Thyroid gland (tissue), 4 donors: ENCODE data around the gene SAMD4A. TPM values are rescaled to one million over a fixed set of nuclear protein-coding genes. Genes with fewer than 3 reads are reported as not detected.

Source experiments
- DNase-seq, 2 donors: peaks; one replicate each; pipeline ENCODE4 v3.0.0-alpha.2; 2019
- H3K27ac ChIP-seq, 3 donors: fragments of 200-600 bp; sonication (generic); 1 replicate in 2 of 3; 2 replicates in 1 of 3; pipeline ENCODE4 v1.5.1; 2016 to 2019; ENCODE audit warnings: mild to moderate bottlenecking in 1 of 3, moderate library complexity in 1 of 3
- H3K27me3 ChIP-seq: fragments of 200-600 bp; sonication (generic); one replicate; pipeline ENCODE4 v1.5.1; 2019
- H3K36me3 ChIP-seq, 2 donors: fragments of 200-600 bp; sonication (generic); one replicate each; pipeline ENCODE4 v1.5.1; 2016 to 2019
- H3K4me1 ChIP-seq, 2 donors: fragments of 200-600 bp; sonication (generic); one replicate each; pipeline ENCODE4 v1.5.1; 2017 to 2019
- H3K4me3 ChIP-seq, 3 donors: fragments of 200-600 bp; sonication (generic); replicated peaks in 1 of 3; 1 replicate in 2 of 3; 2 replicates in 1 of 3; pipeline ENCODE4 v1.5.1; 2016; ENCODE audit warnings: mild to moderate bottlenecking in 1 of 3
- H3K9me3 ChIP-seq: fragments of 200-600 bp; sonication (generic); one replicate; pipeline ENCODE4 v1.5.1; 2017
- CTCF ChIP-seq, 6 experiments: fragments of 200-600 bp in 3 of 6; fragments of 450-650 bp in 3 of 6; sonication (generic) in 3 of 6; IDR thresholded peaks; one replicate each; pipeline ENCODE4 v1.5.1; 2016 to 2019; ENCODE audit warnings: antibody characterized with exemption in 6 of 6, mild to moderate bottlenecking in 2 of 6, inconsistent platforms in 1 of 6, moderate library complexity in 1 of 6
- POLR2A ChIP-seq, 2 donors: fragments of 450-650 bp; IDR thresholded peaks; one replicate each; pipeline ENCODE4 v1.6.1; 2017; ENCODE audit warnings: antibody characterized with exemption in 2 of 2, mild to moderate bottlenecking in 2 of 2, moderate library complexity in 1 of 2
- WGBS, 2 donors: methylation state at CpG; one replicate each; pipeline ENCODE4 v1.1.5; 2017; 5-methylcytosine and 5-hydroxymethylcytosine counted together
- intact Hi-C: fragments of 100-400 bp; cut with DNase I; formaldehyde crosslinking; loops from one replicate; pipeline ENCODE4 v1.15.1; 2023
- total RNA-seq, 4 donors: library from RNA; depleted of rRNA; stranded (reverse); fragments of >200 nt; gene quantifications; one replicate each; pipeline ENCODE4 v1.2.3, GENCODE V29; 2016

Gene SAMD4A
- total RNA-seq, 4 donors from 2014 or later = 12.6 to 32.7 (median 17.6) TPM

GRCh38 chr14:54805070-54805444 is 238.1 kb downstream of the SAMD4A start:
- no peaks in the 10 kb centered on the region for H3K27me3 ChIP-seq
- no peak overlapping the region for H3K27ac ChIP-seq
- H3K4me1 ChIP-seq = peaks cover 0 to 6% of the 10 kb centered on the region in 2 donors
- DNase-seq = no peak
- 52 to 55% methylated on average over 6 of the region's 6 CpGs for WGBS, 2 donors
- H3K9me3 ChIP-seq = no peaks in the 10 kb centered on the region
- intact Hi-C loops = loop anchor here (5.0 kb wide), 1 partner anchor 243 kb away; no protein-coding TSS in a partner anchor
- H3K36me3 ChIP-seq = no peaks in the 10 kb centered on the region
- TF ChIP-seq POLR2A (IDR thresholded peaks at IDR 0.05) (no peak), CTCF (IDR thresholded peaks at IDR 0.05) (no peak)
- no peak overlapping the region for H3K4me3 ChIP-seq

- DNase-seq = peak; percentile 82 to 88
- H3K9me3 ChIP-seq = no peaks in the 10 kb centered on the region
- peaks cover 0 to 6% of the 10 kb centered on the region in 2 donors for H3K4me1 ChIP-seq
- intact Hi-C loops = loop anchor here (5.0 kb wide), 1 partner anchor 243 kb away; no protein-coding TSS in a partner anchor
- WGBS, 2 donors = 30 to 34% methylated on average over 23 of the region's 23 CpGs
- H3K4me3 ChIP-seq = no peak overlapping the region
- H3K36me3 ChIP-seq = no peaks in the 10 kb centered on the region
- TF ChIP-seq POLR2A (IDR thresholded peaks at IDR 0.05) (no peak), CTCF (IDR thresholded peaks at IDR 0.05) (peak; percentile 78 to 94 (median 86))
- H3K27ac ChIP-seq = no peak overlapping the region
- no peaks in the 10 kb centered on the region for H3K27me3 ChIP-seq
These were observed 238.8 kb downstream of the SAMD4A start for GRCh38 chr14:54805445-54806322.

GRCh38 chr14:54806616-54807015 is 239.7 kb downstream of the SAMD4A start:
- Histone ChIP-seq H3K36me3 (no peaks in the 10 kb centered on the region), H3K4me1 (peaks cover 0 to 6% of the 10 kb centered on the region in 2 donors), H3K4me3 (no peak overlapping the region), H3K9me3 (no peaks in the 10 kb centered on the region), H3K27ac (no peak overlapping the region), H3K27me3 (no peaks in the 10 kb centered on the region)
- no peak for DNase-seq
- TF ChIP-seq POLR2A (IDR thresholded peaks at IDR 0.05) (no peak), CTCF (IDR thresholded peaks at IDR 0.05) (no peak)
- intact Hi-C loops = loop anchor here (5.0 kb wide), 1 partner anchor 244 kb away; no protein-coding TSS in a partner anchor
- WGBS, 2 donors = 92% methylated on average over 10 of the region's 10 CpGs

- WGBS, 2 donors = 80 to 85% methylated on average over 6 of the region's 6 CpGs
- intact Hi-C loops = loop anchor here (5.0 kb wide), 1 partner anchor 245 kb away; no protein-coding TSS in a partner anchor
- Histone ChIP-seq H3K4me1 (peaks cover 0 to 6% of the 10 kb centered on the region in 2 donors), H3K4me3 (no peak overlapping the region), H3K27me3 (no peaks in the 10 kb centered on the region), H3K27ac (no peak overlapping the region), H3K36me3 (no peaks in the 10 kb centered on the region), H3K9me3 (no peaks in the 10 kb centered on the region)
- no peak for DNase-seq
- TF ChIP-seq POLR2A (IDR thresholded peaks at IDR 0.05) = no peak
- TF ChIP-seq CTCF (IDR thresholded peaks at IDR 0.05) = no peak
These were observed 240.5 kb downstream of the SAMD4A start for GRCh38 chr14:54807428-54807827.

GRCh38 chr14:54807881-54808280 is 241.0 kb downstream of the SAMD4A start:
- WGBS, 2 donors = 90 to 92% methylated on average over 6 to 7 of the region's 7 CpGs
- Histone ChIP-seq H3K4me1 (peaks cover 0 to 6% of the 10 kb centered on the region in 2 donors), H3K27me3 (no peaks in the 10 kb centered on the region), H3K36me3 (no peaks in the 10 kb centered on the region), H3K27ac (no peak overlapping the region), H3K9me3 (no peaks in the 10 kb centered on the region), H3K4me3 (no peak overlapping the region)
- DNase-seq = no peak
- TF ChIP-seq CTCF (IDR thresholded peaks at IDR 0.05) (no peak), POLR2A (IDR thresholded peaks at IDR 0.05) (no peak)
- intact Hi-C loops = loop anchor here (5.0 kb wide), 1 partner anchor 246 kb away; no protein-coding TSS in a partner anchor
